Common myeloid progenitor, CD34-positive (primary cell): Measurements from ENCODE around the gene ATP8A2.

ENCODE experiments used
- CTCF ChIA-PET: fragments of 350-600 bp; sonication (Branson Sonifier 250); formaldehyde crosslinking; loops from one replicate; lab custom pipeline; 2021; ENCODE audit warnings: antibody characterized with exemption; lab: Charles Lee
- POLR2A ChIA-PET: fragments of 350-600 bp; sonication (Branson Sonifier 250); formaldehyde crosslinking; loops from one replicate; lab custom pipeline; 2021; ENCODE audit warnings: antibody characterized with exemption; lab: Charles Lee
- DNase-seq, 3 donors: peaks; one replicate each; pipeline versions ENCODE4 v3.0.0 to v3.0.0-alpha.2; 2013
- H3K27ac ChIP-seq, 2 experiments: 1 replicate in 1 of 2; 2 replicates in 1 of 2; pipeline ENCODE4 v1.7.0; 2013; ENCODE audit warnings: inconsistent platforms in 2 of 2, low read length in 2 of 2, mild to moderate bottlenecking in 2 of 2, low read depth in 1 of 2, moderate library complexity in 1 of 2; ENCODE audit not compliant: severe bottlenecking in 2 of 2, insufficient read depth in 1 of 2, poor library complexity in 1 of 2
- H3K27me3 ChIP-seq, 5 experiments: replicated peaks in 2 of 5; 1 replicate in 3 of 5; 2 replicates in 2 of 5; pipeline versions ENCODE4 v1.6.1 to v1.7.0; 2013; ENCODE audit warnings: low read length in 4 of 5, mild to moderate bottlenecking in 2 of 5, moderate library complexity in 2 of 5, inconsistent platforms in 1 of 5; ENCODE audit not compliant: insufficient read depth in 5 of 5, control insufficient read depth in 4 of 5
- H3K36me3 ChIP-seq, 4 experiments: 1 replicate in 2 of 4; 2 replicates in 2 of 4; pipeline versions ENCODE4 v1.6.1 to v1.7.0; 2013; ENCODE audit warnings: low read length in 3 of 4, control low read depth in 1 of 4, mild to moderate bottlenecking in 1 of 4; ENCODE audit not compliant: control insufficient read depth in 4 of 4, insufficient read depth in 4 of 4
- H3K4me1 ChIP-seq, 4 experiments: 1 replicate in 3 of 4; 2 replicates in 1 of 4; pipeline versions ENCODE4 v1.6.1 to v1.7.1; 2013; ENCODE audit warnings: low read length in 3 of 4, mild to moderate bottlenecking in 3 of 4, control low read depth in 1 of 4, inconsistent platforms in 1 of 4, moderate library complexity in 1 of 4; ENCODE audit not compliant: control insufficient read depth in 4 of 4, insufficient read depth in 4 of 4; ENCODE audit errors: control extremely low read depth in 1 of 4
- H3K4me3 ChIP-seq, 7 experiments: 1 replicate in 4 of 7; 2 replicates in 3 of 7; pipeline versions ENCODE4 v1.5.1 to v1.7.0; 2013; ENCODE audit warnings: mild to moderate bottlenecking in 7 of 7, low read length in 6 of 7, moderate library complexity in 6 of 7, inconsistent platforms in 2 of 7, low read depth in 2 of 7, control low read depth in 1 of 7; ENCODE audit not compliant: insufficient read depth in 4 of 7, control insufficient read depth in 1 of 7; ENCODE audit errors: extremely low read depth in 1 of 7
- H3K9me3 ChIP-seq, 5 experiments: 1 replicate in 4 of 5; 2 replicates in 1 of 5; pipeline versions ENCODE4 v1.6.1 to v1.7.1; 2013; ENCODE audit warnings: low read length in 4 of 5, mild to moderate bottlenecking in 2 of 5, inconsistent platforms in 1 of 5, low read depth in 1 of 5, moderate library complexity in 1 of 5; ENCODE audit not compliant: control insufficient read depth in 4 of 5, insufficient read depth in 2 of 5; ENCODE audit errors: control extremely low read depth in 1 of 5
- WGBS: methylation state at CpG from one replicate; pipeline ENCODE4 v1.1.5; 2013; ENCODE audit not compliant: insufficient coverage; 5-methylcytosine and 5-hydroxymethylcytosine counted together

Gene ATP8A2

DNA sequence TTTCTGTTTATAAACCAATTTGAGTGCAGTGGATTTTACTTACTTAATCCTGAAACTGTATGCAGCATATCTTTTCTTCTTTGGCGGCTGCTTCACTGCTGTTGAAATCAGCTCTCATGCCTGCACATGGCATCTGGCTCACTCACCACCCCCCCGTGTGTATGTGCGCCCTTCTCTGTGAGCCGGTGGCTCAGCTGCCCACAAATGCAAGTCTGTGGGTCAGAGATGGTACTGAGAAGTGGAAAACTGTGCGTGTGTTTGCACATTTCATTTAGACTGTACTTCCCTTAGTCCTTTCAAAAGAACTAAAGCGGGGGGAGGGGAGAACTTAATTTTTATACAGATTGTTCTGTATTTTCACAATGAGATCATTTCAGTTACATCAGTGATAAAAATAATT lies 372.4 kb downstream of the ATP8A2 start:
- CTCF ChIA-PET = interaction anchor here (1.6 kb wide), 1 partner anchor 9 kb away, joined by 3 read pairs; no protein-coding TSS in a partner anchor
- H3K27ac ChIP-seq = no peak overlapping the region
- 100% methylated on average over 1 of the region's 6 CpGs for WGBS

DNA sequence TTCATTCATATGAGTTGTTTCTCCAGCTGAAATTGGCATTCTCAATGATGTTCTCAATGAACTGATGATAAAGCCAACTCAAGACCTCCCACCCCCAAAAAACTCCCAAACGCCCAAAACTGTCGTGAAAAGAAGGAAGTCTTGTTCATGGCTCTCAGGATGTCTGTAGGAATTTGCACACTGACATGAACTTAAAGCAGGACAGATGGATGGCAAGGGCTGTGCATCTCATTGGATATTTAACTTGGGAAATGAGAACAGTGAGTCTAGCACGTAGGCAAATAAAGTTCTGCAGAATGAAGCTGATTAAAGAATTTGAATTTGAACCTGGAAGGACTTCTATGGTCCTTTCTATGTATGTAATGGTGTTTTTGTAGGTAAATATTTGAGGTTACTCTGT lies 374.4 kb downstream of the ATP8A2 start:
- WGBS = 93% methylated on average over 1 of the region's 3 CpGs
- ChIA-PET POLR2A (interaction anchor here (0.5 kb wide), 1 partner anchor 1266 kb away, joined by 3 read pairs; no protein-coding TSS in a partner anchor), CTCF (no interaction called here)
- DNase-seq = no peak
- Histone ChIP-seq H3K4me1 (no peaks in the 10 kb centered on the region), H3K4me3 (no peak overlapping the region), H3K27ac (no peak overlapping the region), H3K9me3 (no peaks in the 10 kb centered on the region), H3K36me3 (no peaks in the 10 kb centered on the region), H3K27me3 (peaks cover 0 to 2% (median 0%) of the 10 kb centered on the region in 5 experiments)

More for the DNA sequence above, 372.4 kb downstream of the ATP8A2 start:
- H3K36me3 ChIP-seq = no peaks in the 10 kb centered on the region
- POLR2A ChIA-PET = no interaction called here
- H3K4me3 ChIP-seq = no peak overlapping the region
- H3K9me3 ChIP-seq = no peaks in the 10 kb centered on the region
- H3K4me1 ChIP-seq = no peaks in the 10 kb centered on the region
- DNase-seq = peak in 2 of 3 donors; percentile 6 to 43
- peaks cover 0 to 2% (median 0%) of the 10 kb centered on the region in 5 experiments for H3K27me3 ChIP-seq

DNA sequence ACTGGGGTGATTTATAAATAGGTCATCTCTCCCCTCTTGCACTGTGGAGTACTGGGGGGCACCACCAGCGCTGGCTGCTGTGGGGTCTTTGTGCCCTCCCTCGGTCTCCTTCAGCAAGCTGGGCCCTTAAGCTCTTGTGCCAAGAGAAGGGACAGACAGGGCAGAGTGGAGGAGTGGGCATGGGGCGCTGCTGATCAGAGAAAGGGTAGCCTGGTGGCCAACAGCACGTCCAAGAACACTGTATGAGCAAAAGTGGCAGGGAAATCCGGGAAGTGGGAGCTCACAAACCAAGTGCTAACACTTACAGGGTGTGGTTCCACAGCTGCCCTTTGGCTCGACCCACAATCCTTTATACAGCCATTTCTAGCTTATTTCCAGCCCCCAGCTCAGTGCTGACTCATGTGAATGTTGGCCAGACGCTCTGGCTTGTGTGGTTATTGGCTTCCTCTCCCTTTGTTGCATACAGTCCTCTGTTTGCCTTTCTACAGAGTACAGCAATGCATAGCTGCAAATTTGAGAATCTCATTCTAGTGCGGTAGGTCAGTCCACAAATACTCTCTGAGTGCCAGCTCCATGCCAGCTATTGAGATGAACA lies 381.3 kb downstream of the ATP8A2 start:
- H3K27ac ChIP-seq = no peak overlapping the region
- WGBS = 33% methylated on average over 6 of the region's 8 CpGs
- H3K27me3 ChIP-seq = no peaks in the 10 kb centered on the region
- H3K9me3 ChIP-seq = no peaks in the 10 kb centered on the region
- peak; percentile 59 to 89 (median 84) for DNase-seq
- H3K4me3 ChIP-seq = no peak overlapping the region
- ChIA-PET CTCF (interaction anchor here (0.6 to 1.4 kb wide), 3 partner anchors 10 to 15 kb away, joined by 3 to 4 read pairs (median 3); no protein-coding TSS in a partner anchor), POLR2A (no interaction called here)
- H3K36me3 ChIP-seq = no peaks in the 10 kb centered on the region
- peaks cover 6 to 21% (median 16%) of the 10 kb centered on the region in 4 experiments for H3K4me1 ChIP-seq

DNA sequence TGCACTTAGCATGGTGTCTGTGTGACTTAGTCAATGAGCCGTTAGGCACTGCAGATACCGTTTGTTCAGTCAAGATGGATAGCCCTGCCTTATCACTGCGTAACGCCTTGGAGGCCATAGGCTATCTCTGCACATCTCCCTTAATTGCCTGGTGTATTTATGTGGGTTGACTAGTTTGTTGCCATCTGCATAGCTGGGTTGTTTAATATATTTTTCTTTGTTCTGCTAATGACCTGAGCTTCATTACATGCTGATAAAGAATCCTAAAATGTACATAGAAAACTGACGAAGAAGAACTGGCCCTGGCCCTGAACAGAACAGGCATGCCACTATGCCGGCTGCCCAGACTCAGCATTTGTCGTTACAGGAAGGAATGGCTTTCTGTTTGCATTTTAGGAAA lies 382.2 kb downstream of the ATP8A2 start:
- WGBS = 82% methylated on average over 4 of the region's 7 CpGs
- peaks cover 6 to 21% (median 16%) of the 10 kb centered on the region in 4 experiments for H3K4me1 ChIP-seq
- H3K36me3 ChIP-seq = no peaks in the 10 kb centered on the region
- no peaks in the 10 kb centered on the region for H3K9me3 ChIP-seq
- H3K4me3 ChIP-seq = no peak overlapping the region
- peak in 2 of 3 donors; percentile 35 to 67 for DNase-seq
- no peak overlapping the region for H3K27ac ChIP-seq
- no peaks in the 10 kb centered on the region for H3K27me3 ChIP-seq
- CTCF ChIA-PET = no interaction called here
- POLR2A ChIA-PET = interaction anchor here (0.6 kb wide), 1 partner anchor 592 kb away, joined by 3 read pairs; no protein-coding TSS in a partner anchor

DNA sequence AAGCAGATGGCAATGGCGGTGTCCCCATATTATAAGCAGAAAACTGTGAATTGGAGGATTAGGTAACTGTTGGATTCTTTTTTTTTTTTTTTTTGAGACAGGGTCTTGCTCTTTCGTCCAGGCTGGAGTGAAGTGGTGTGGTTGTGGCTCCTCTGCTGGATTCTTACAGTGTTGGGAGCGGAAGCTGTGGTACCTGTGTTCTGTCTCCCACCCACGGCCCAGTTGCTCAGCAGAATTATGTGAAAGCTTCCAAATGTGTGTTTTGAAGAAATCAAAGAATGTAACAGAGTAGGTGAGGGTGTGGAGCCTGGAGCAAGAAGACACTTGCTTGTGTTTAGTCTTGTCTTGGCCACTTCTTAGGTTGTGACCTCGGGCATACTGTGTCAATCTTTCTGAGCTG lies 384.5 kb downstream of the ATP8A2 start:
- Histone ChIP-seq H3K36me3 (no peaks in the 10 kb centered on the region), H3K4me3 (no peak overlapping the region), H3K9me3 (no peaks in the 10 kb centered on the region), H3K27me3 (no peaks in the 10 kb centered on the region), H3K27ac (no peak overlapping the region), H3K4me1 (peaks cover 6 to 21% (median 16%) of the 10 kb centered on the region in 4 experiments)
- no peak for DNase-seq
- POLR2A ChIA-PET = no interaction called here
- CTCF ChIA-PET = no interaction called here
- 96% methylated on average over 4 of the region's 5 CpGs for WGBS

DNA sequence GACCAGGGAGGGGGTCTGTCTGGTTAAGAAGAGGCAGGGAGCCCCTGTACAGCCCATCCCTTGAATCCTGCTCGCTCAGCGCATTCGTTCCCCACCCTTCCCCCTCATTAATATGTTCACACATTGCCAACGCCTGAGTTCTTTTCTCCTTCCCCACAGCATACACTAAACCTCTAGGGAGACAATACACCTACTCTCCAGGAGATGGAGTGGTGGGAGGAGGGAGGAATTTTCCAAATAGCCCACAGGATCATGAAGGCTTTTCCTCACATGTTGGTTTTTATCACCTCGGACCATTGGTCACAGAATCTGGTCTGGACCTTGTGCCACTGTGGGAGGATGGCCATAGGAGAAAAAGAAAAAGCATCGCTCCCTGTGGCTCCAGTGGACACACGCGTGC lies 385.1 kb downstream of the ATP8A2 start:
- 100% methylated on average over 1 of the region's 8 CpGs for WGBS
- Histone ChIP-seq H3K9me3 (no peaks in the 10 kb centered on the region), H3K27ac (no peak overlapping the region), H3K27me3 (no peaks in the 10 kb centered on the region), H3K4me1 (peaks cover 6 to 21% (median 16%) of the 10 kb centered on the region in 4 experiments), H3K36me3 (no peaks in the 10 kb centered on the region), H3K4me3 (no peak overlapping the region)
- CTCF ChIA-PET = no interaction called here
- POLR2A ChIA-PET = no interaction called here
- DNase-seq = no peak

DNA sequence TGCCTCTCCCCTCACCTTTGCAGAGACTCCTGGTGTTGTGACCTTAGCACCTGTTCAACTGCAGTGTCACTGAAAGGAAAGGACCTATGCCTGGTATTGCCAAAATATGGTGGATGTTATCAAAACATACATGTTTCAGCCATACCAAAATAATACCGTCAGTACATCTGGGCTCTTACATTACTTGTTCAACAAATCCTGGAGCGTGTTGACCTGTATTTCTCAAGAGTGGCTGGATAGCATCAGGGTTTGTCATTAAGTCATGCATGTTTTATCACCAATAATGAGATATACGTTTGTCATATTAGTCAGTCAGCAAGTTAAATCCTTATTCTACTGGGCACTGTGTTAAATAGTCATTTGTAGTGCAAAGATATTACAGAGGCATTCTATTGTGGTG lies 389.3 kb downstream of the ATP8A2 start:
- no peak overlapping the region for H3K27ac ChIP-seq
- no peaks in the 10 kb centered on the region for H3K27me3 ChIP-seq
- no peak for DNase-seq
- ChIA-PET CTCF (interaction anchor here (0.6 to 0.7 kb wide), 2 partner anchors 19 to 718 kb away, joined by 3 to 4 read pairs; no protein-coding TSS in a partner anchor), POLR2A (no interaction called here)
- 100% methylated on average over 1 of the region's 3 CpGs for WGBS
- no peaks in the 10 kb centered on the region for H3K9me3 ChIP-seq
- H3K36me3 ChIP-seq = no peaks in the 10 kb centered on the region
- no peak overlapping the region for H3K4me3 ChIP-seq
- peaks cover 0 to 4% (median under 1%) of the 10 kb centered on the region in 4 experiments for H3K4me1 ChIP-seq
